Putamen (tissue), 1 donor: ENCODE results near the gene CLPTM1L.
A peak's percentile ranks its signal among the peaks of the same experiment; 100 is the strongest.

Experiments
- DNase-seq: peaks from one replicate; pipeline ENCODE4 v3.0.0-alpha.2; 2016; ENCODE audit warnings: low spot score

CLPTM1L gene, protein sequence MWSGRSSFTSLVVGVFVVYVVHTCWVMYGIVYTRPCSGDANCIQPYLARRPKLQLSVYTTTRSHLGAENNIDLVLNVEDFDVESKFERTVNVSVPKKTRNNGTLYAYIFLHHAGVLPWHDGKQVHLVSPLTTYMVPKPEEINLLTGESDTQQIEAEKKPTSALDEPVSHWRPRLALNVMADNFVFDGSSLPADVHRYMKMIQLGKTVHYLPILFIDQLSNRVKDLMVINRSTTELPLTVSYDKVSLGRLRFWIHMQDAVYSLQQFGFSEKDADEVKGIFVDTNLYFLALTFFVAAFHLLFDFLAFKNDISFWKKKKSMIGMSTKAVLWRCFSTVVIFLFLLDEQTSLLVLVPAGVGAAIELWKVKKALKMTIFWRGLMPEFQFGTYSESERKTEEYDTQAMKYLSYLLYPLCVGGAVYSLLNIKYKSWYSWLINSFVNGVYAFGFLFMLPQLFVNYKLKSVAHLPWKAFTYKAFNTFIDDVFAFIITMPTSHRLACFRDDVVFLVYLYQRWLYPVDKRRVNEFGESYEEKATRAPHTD

DNA sequence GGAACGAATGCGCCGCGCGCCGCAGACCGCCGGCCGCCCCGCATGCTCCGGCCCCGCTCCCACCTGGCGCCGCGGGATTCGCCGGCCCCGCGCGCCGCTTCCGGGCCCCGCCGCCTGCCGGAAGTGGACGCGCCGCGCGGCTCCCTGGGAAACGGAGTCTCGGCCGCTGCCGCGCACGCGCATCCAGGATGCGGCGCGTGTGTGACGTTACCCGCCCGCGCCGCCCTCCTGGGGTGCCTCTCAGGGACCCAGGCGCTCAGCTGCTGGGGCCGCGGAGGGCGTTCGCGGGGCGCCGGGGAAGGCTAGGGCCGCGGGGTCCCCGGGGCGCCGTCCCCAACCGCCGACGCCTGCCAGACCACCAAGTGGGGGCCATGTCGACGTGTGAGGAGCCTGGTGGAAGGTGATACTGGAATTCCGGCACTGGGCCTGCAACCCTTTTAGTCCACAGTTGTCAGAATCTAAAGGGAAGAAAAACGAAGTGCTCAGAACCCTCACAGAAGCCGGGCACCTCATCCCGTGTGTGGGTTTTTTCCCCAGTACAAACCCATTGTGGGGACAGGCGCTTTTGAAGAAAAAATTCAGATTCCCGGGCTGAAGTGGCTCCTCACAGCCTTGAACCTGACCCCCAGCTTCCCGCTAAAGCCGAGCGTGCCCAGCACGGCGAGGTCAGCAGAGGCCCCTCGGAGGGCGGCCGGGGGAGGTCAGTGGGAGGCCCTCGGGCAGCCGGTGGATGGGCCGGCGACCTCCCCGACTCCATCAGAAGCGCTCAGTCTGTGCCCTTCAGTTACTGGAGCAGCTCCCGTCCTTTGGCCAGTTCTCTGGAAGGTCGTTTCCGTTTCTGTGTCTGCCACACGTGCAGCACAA, at the start of gene CLPTM1L:
TSS of gene CLPTM1L (minus strand) at position 125 of the 864 bp plus-strand sequence. CDS start 258 bp downstream, outside the sequence.
- DNase-seq = peak; percentile 88

DNA sequence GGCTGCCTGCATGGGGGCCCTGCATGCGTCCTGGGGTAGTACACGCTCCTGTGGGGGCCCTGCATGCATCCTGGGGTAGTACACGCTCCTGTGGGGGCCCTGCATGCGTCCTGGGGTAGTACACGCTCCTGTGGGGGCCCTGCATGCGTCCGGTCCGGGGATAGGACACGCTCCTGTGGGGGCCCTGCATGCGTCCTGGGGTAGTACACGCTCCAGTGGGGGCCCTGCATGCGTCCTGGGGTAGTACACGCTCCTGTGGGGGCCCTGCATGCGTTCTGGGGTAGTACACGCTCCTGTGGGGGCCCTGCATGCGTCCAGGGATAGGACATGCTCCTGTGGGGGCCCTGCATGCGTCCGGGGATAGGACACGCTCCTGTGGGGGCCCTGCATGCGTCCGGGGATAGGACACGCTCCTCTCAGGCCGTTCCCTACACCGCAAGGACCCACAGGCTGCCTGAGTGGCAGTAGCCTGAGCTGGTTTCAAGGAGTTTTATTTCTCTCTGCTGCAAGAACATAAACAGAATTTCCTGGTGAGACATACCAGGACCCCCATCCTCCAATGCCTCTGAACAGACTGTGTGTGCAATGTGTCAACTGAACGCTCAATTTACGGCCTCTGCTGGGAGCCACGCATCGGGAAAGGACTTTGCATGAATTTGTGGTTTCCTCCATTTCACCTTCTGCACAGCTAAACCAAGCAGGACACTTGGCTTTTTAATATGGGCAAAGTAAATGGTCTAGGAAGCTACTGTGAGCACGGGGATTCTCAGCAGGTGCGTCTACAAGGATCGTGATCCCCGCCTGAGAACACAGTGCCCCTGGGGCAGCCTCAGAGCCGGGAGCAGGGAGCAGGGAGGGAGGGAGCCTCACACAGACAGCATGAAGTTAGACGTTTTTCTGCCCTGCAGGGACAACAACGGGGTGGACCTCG, 48.9 kb upstream of the CLPTM1L start:
- DNase-seq = no peak

DNA sequence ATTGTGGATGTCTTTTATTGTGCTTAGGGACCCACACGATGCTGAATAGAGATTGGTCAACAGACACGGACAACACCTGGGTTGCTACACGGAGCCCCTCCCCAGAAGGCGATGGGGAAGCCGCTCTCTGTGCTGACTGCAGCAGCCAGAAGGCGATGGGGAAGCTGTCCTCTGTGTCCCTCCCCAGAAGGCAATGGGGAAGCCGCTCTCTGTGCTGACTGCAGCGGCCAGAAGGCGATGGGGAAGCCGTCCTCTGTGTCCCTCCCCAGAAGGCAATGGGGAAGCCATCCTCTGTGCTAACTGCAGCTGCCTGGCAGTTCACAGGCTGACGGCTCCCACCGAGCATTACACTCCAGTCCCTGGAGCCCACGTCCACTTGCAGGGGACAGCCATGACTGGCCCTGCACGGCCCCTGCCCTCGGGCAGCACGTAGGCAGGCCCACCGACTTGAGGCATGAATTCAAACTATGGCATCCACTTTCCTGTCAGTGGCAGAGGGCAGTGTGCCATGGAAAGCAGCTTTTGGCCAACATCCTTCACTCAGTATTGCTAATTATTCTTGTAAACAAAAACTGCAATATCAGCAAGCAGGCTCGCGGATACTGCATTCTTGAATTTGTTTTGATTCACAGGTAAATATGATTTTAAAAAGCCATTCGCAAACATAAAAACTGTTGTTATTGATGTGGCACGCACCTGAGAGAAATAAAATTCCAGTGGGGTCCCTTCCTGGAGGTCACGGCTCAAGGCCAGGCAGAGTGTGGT, 48.1 kb upstream of the CLPTM1L start:
- no peak for DNase-seq

DNA sequence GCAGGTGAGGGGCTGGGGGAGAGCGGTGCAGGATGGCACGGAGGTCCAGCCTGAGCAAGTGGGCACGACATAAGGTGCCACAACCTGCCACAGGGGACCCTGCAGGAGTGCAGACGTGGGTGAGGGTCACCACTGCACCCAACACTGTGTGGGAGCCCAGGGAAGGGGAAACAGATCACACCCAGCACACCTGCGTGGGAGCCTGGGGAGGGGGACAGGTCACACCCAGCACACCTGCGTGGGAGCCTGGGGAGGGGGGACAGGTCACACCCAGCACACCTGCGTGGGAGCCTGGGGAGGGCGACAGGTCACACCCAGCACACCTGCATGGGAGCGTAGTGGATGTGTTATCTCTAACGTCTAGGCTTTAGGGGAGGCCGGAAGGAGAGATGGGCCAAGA, 47.4 kb upstream of the CLPTM1L start:
- DNase-seq = no peak

DNA sequence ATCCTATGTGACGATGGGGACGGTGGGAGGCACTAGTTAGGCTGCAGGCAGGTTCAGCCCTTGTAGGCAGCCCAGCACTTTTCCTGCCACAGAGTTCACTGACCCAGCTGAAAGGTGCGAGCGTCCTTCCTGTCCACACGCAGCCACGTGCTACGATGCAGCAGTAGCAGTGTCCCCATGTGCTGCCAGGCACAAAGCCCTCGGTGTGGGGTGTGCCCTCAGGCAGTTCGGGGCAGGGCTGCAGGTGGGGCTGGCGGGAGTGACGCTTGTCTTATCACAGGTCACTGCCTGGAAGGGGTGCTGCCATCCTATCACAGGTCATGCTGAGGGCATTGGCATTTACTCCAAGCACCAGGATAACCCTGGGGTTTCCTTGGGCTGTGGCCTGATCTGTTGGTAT, 46.8 kb upstream of the CLPTM1L start:
- DNase-seq = no peak

DNA sequence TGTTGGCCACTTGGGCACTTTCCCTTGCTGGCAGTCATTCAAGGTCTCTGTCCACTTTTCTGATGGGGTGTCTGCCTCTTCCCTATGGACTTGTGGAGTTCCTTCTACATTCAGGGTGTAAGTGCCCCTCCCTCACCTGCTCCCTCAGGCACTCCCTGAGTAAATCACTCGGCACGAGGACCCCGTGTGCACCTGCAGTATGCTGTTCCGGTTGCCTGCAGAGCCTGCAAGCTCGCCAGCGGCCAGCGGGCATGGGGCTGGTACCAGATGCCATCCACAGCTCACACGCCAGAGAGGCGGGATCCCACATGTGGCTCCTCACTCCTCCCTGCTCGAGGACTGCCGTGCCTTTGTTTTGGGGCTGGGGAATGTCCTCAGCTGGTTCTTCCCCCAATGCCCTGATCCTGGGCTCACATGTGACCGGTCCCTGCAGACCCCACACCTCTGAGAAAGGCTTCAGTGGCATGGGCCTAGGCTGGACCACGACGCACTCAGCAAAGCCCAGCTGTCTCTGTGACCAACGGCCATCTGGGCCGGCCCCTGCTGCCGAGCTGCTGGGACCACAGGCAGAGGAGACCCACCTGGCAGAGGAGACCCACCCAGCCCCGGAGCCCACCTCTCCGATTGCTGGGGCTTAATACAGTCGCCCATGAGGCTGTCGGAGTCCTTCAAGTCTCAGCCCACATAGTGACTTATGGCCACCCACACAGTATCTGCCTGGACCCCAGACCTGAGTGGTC, 46.1 kb upstream of the CLPTM1L start:
- no peak for DNase-seq

DNA sequence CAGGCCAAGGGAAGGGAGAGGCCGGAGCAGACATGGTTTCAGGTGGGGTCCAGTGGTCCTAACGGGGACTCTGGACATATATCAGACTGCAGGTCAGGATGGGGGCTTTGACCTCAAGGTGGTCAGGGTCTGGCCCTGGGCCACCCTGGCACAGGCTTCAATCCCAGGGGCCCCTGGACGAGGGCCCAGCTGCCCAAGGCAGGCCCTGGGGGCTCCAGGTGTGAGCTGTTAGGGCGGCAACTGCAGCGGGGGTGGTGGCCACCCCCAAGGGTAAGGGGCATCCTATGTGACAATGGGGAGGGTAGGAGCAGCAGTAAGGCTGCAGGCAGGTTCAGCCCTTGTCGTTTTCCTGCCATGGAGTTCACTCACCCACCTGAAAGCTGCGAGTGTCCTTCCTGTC, 45.4 kb upstream of the CLPTM1L start:
- DNase-seq = no peak

DNA sequence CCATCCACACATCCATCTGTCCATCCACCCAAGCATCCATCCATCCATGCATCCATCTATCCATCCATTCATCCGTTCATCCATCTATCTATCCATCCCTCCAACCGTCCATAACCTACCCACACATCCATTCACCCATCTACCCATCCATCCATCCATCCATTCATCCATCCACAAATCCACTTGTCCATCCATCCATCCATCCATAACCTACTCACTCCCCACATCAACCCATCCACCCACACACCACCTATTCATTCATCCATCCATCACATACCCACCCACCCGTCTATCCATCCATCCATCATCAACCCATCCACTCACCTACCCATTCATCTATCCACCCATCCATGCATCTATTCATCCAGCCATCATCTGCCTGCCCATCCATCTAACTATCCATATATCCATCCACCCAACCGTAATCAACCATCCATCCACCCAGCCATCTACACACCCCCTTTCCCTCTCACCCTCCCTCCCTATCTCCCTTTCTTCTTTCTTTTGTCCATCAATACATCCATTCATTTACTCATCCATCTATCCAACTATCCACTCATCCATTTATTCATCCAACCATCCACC, 43.6 kb upstream of the CLPTM1L start:
- DNase-seq = no peak

DNA sequence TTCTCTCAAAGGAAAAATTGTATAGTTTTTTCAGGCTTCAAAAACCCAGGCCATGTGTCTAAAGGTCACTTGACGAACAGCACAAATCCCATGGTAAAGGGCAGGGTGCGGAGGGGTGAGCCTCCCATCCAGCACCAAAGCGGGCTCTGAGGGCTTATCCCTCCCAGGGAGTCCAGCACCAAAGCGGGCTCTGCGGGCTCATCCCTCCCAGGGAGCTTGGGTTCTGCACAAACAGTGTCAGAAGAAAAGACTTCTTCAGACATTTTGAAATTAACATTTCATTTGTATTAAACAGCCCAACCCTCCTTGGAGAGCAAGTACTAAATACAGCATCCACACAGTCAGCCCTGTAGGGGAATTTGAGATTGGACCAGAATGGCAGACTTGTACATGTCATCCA, 43.0 kb upstream of the CLPTM1L start:
- DNase-seq = no peak

DNA sequence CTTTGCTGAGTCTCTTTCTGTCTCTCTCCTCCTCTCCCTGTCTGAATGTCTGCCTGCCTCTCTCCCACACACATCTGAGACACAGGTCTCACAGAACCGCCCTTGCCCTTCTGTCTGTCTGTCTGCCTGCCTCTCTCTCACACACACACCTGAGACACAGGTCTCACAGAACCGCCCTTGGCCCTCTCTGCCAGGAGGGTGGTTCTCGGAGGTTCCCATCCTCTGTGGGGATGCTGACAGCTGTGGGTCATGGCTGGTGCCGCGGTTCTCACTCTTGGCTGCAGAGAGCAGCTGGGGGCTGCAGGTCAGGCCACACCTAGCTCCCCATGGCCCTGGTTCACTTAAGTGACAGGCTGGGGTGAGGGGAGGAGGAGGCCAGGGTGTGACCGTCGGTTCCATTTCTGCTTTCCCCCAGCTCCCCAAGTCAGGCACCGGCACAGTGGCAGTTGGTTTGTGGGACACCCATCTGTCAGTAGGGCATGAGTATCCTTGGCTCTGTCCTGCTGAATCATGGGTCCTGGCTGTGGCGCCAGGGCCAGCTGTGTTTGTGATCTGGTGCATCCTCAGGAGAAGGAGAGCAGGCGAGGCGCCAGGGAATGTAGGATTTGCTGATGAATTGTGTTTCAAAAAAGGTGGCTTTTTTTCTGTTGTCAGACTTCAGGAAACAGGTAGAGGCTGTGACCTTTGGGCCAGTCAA, 42.3 kb upstream of the CLPTM1L start:
- no peak for DNase-seq

DNA sequence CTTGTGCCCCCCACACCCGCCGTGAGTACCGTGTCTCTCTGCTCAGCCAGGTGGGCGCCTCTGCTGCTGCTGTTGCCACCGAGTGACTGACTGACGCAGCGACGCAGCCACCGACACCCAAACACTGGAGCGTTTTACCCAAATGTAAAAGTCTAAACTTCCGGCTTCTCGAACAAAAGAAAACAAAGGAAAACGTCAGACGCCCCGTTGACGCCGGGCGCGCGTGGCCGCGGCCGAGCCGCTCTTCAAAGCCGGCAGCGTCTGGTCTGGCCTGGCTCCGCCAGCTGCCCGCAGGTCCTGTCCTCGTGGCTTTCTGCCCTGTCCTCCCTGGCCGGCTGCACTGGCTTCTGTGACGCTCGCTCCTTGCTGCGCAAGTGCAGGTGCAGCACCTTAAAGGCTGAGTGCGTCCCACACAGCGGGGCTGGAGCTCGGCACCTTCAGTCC, 41.4 kb upstream of the CLPTM1L start:
- DNase-seq = no peak

DNA sequence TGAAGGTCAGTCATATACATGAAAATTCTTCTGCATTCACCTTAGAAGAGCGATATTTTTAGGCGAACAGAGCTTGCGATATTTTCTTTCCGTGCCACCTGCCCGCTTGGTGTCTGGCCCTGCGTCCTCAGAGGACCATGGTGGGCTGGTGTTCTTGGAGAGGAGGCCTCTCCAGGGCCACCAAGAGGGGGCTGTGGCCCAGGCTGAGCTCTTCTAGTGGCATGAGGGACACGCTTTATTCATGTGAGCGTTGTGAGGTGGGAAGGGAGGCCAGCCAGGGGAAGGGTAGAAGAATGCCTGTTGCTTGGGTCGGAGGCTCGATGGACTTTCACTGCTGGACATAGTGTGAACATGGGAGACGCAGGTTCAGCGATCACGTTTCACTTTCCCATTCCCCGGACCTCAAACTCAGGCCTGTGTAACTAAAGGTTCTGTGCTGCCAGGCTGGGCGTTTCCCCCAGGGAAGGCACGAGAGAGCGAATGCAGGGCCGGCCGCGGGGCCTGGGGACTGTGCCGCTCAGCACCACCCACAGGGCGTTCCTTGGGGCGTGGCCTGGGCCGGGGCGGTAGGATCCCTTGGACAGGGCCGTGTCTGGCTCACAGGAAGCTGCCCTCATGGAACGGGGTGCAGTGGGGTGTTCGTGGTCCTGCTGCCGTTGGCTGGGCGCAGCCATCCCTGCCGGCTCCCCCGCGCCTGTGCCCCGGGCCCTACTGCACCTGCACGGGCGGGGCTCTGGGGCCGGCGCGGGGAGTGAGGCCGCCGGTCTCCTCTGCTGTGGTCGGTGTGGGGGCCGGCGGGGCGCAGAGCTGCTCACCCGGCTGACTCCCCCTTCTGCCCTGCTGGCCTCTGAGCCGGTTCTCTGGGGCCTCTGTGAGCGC, 40.7 kb upstream of the CLPTM1L start:
- peak; percentile 34 for DNase-seq

DNA sequence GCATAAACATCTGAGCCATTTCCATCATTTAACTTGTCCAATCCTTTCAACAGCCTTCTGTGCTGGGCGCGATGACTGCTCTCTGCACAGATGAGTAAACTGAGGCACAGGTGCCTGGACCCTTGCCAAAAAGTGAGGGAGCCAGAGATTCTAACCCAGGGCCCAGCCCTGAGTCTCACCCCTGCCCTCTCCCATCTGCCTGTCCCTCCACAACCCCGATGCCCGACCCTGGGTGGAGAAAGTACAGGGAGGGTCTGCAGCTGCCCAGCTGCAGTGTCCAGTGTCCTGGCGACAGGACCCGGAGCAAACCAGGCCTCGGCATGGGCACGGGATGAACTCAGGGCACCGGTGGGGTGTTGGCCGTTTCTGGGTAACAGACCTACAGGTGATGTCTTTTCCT, 39.6 kb upstream of the CLPTM1L start:
- no peak for DNase-seq

DNA sequence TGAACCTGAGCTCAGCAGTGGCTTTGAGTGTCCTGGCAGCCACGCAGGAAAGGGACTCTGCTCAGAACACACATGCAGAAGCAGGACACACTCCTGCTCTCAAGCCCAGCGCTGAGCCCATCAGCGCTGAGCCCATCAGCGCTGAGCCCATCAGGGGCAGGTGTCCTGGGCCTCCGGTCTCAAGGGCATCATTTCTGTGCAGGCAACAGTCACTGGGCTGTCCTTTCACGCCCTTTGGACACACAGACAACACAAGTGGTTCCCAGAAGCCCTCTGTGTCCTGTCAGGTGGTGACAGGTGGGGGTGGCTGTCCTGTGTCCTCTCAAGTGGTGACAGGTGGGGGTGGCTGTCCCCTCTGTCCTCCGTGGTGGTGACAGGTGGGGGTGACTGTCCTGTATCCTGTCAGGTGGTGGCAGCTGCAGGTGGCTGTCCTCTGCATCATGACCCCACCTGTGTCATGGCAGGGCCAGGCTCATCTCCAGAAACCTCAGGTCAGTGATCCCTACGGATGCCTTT, 39.0 kb upstream of the CLPTM1L start:
- no peak for DNase-seq

DNA sequence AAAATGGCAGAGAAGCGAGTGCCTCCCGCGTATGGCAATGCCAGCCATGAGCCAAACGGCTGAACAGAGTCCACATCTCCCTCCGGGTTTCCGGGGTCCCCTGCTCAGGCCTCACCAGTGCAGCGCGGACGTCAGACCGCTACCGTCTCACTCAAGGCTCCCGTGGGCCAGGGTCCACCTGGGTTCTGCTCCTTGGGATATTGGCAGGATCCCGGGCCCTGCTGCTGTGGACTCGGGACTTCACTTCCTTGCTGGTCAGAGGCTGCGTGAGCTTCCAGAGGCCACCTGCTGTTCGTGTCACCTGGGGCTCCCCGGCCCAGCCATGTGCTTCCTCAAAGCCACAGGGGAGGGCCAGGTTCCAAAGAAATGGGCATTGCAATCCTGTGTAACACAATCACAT, 38.4 kb upstream of the CLPTM1L start:
- DNase-seq = no peak

DNA sequence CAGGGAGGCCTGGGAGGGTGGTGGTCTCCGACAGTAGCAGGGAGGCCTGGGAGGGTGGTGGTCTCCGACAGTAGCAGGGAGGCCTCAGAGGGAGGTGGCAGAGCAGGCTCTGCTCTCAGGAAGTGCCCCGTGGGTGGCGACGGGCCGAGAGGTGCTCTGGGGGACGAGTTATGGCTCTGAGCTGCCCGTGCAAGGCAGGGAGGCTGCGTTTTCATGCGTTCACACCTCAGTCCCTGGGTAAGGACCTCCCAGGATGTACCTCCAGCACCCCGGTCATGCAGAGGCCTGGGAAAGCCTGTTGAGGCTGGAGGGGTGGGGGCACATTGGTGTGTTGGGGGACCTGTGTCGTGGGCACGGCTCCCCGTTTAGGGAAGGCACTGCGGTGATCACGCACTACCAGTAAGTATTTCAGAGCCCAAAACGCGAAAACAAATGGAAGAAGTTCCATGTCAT, 37.4 kb upstream of the CLPTM1L start:
- no peak for DNase-seq

DNA sequence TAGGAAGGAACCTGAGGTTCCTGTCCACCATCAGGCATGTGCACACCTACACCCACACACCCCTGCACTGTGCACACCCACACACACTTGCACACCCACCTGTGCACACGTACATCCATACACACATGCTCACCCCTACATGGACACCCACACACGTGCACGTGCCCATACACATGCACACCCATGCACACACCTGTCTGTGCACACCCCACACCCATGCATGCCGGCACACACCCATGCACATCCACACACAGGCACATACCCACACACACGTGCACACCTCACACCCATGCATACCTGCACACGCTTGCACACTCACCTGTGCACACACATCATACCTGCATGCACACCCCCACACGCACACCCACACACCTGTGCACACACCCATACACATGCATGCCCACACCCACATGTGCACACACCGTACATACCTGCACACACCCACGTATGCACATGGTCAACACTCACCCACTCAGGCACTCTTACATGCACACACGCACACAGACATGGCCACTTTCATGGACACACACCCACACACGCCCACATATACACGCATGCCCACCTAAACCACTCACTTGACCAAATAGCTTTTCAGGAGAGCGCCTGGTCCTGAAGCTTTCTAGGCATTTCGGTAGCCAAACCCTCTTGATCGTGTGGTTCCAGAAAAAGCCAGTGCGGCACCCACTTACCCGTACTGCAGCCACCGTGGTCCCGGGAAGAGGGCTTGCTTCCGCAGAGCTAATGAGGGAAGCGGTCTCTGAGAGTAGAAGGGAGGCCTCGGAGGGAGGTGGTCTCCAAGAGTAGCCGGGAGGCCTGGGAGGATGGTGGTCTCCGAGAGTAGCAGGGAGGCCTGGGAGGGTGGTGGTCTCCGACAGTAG, 36.7 kb upstream of the CLPTM1L start:
- DNase-seq = no peak
